Hepatocyte (in vitro differentiated cells): ENCODE results near the gene FNDC7. TPM values are rescaled to one million over a fixed set of nuclear protein-coding genes. Genes with fewer than 3 reads are reported as not detected.

Source experiments
- DNase-seq: peaks from one replicate; pipeline ENCODE4 v3.0.0-alpha.2; 2016; ENCODE audit warnings: low spot score
- H2AFZ ChIP-seq: fragments of 200-600 bp; sonication (generic); 2 replicates; pipeline ENCODE4 v1.6.0; 2016; ENCODE audit warnings: antibody characterized with exemption, mild to moderate bottlenecking
- H3K27ac ChIP-seq: fragments of 200-600 bp; sonication (generic); 2 replicates; pipeline ENCODE4 v1.5.1; 2016; ENCODE audit warnings: mild to moderate bottlenecking
- H3K27me3 ChIP-seq: fragments of 200-600 bp; sonication (generic); 2 replicates; pipeline ENCODE4 v1.6.1; 2016
- H3K36me3 ChIP-seq: fragments of 200-600 bp; sonication (generic); replicated peaks from 2 replicates; pipeline ENCODE4 v1.5.1; 2016; ENCODE audit warnings: low read depth; ENCODE audit not compliant: insufficient read depth
- H3K4me1 ChIP-seq: fragments of 200-600 bp; sonication (generic); 2 replicates; pipeline ENCODE4 v1.5.1; 2016; ENCODE audit warnings: mild to moderate bottlenecking, moderate library complexity; ENCODE audit not compliant: insufficient read depth
- H3K4me2 ChIP-seq: fragments of 200-600 bp; sonication (generic); 2 replicates; pipeline ENCODE4 v1.6.0; 2016
- H3K4me3 ChIP-seq: fragments of 200-600 bp; sonication (generic); 2 replicates; pipeline ENCODE4 v1.5.1; 2016; ENCODE audit warnings: mild to moderate bottlenecking
- H3K79me2 ChIP-seq: fragments of 200-600 bp; sonication (generic); 2 replicates; pipeline ENCODE4 v1.6.0; 2017; ENCODE audit warnings: mild to moderate bottlenecking
- H3K9me2 ChIP-seq: fragments of 200-600 bp; sonication (generic); replicated peaks from 2 replicates; pipeline ENCODE4 v1.6.0; 2017; ENCODE audit warnings: mild to moderate bottlenecking; ENCODE audit not compliant: insufficient read depth
- H3K9me3 ChIP-seq: fragments of 200-600 bp; sonication (generic); 2 replicates; pipeline ENCODE4 v1.5.1; 2016; ENCODE audit warnings: low read depth, mild to moderate bottlenecking
- H4K20me1 ChIP-seq: fragments of 200-600 bp; sonication (generic); 2 replicates; pipeline ENCODE4 v1.6.0; 2016; ENCODE audit warnings: mild to moderate bottlenecking; ENCODE audit not compliant: insufficient read depth, poor library complexity, severe bottlenecking
- CTCF ChIP-seq: fragments of 200-600 bp; sonication (generic); IDR thresholded peaks from 2 replicates; pipeline ENCODE4 v1.5.1; 2016; ENCODE audit warnings: antibody characterized with exemption, mild to moderate bottlenecking; ENCODE audit not compliant: poor library complexity
- EZH2 ChIP-seq: fragments of 200-600 bp; sonication (generic); IDR thresholded peaks from 2 replicates; pipeline ENCODE4 v1.6.1; 2016; ENCODE audit warnings: antibody characterized with exemption, mild to moderate bottlenecking, borderline replicate concordance
- EZH2phosphoT487 ChIP-seq: fragments of 200-600 bp; sonication (generic); IDR thresholded peaks from one replicate; pipeline ENCODE4 v1.6.1; 2018; ENCODE audit warnings: antibody characterized with exemption, mild to moderate bottlenecking, low read depth, moderate library complexity; ENCODE audit not compliant: unreplicated experiment, severe bottlenecking
- WGBS: methylation state at CpG from one replicate; pipeline ENCODE4 v1.1.6; 2016; ENCODE audit warnings: low lambda C conversion rate; ENCODE audit errors: missing lambda C conversion rate; 5-methylcytosine and 5-hydroxymethylcytosine counted together
- polyA plus RNA-seq: library from polyadenylated mRNA; unstranded; fragments of >200 nt; fragmentation: Nextera tagmentation; extraction: Ambion mirVana; gene quantifications from 2 replicates; pipeline ENCODE4 v1.2.1, GENCODE V29; 2016
- total RNA-seq: library from RNA; depleted of rRNA; stranded (reverse); fragments of >200 nt; gene quantifications from 2 replicates; pipeline ENCODE4 v1.2.3, GENCODE V29; 2014

The FNDC7 gene
- total and polyA plus RNA-seq, 2 experiments from 2014 or later: not detected

GRCh38 chr1:108722292-108722691 lies 9.6 kb downstream of the FNDC7 start:
- Histone ChIP-seq H3K4me2 (no peak overlapping the region), H3K36me3 (no peaks in the 10 kb centered on the region), H3K4me1 (peaks cover 4% of the 10 kb centered on the region), H3K79me2 (no peaks in the 10 kb centered on the region), H3K9me2 (no peaks in the 10 kb centered on the region), H2AFZ (no peak overlapping the region), H3K4me3 (no peak overlapping the region), H3K9me3 (no peaks in the 10 kb centered on the region), H4K20me1 (no peaks in the 10 kb centered on the region), H3K27me3 (no peaks in the 10 kb centered on the region), H3K27ac (no peak overlapping the region)
- 72% methylated on average over 6 of the region's 6 CpGs for WGBS
- no peak for DNase-seq
- no peak for TF ChIP-seq EZH2phosphoT487
- TF ChIP-seq EZH2: no peak
- no peak for TF ChIP-seq CTCF

GRCh38 chr1:108725906-108726305 lies 13.2 kb downstream of the FNDC7 start:
- WGBS: 88% methylated on average over 1 of the region's 1 CpG
- DNase-seq: peak; percentile 25
- TF ChIP-seq EZH2phosphoT487 (no peak), CTCF (no peak), EZH2 (no peak)
- H4K20me1 ChIP-seq: no peaks in the 10 kb centered on the region
- no peaks in the 10 kb centered on the region for H3K27me3 ChIP-seq
- H3K4me1 ChIP-seq: peaks cover 4% of the 10 kb centered on the region
- no peaks in the 10 kb centered on the region for H3K9me3 ChIP-seq
- H3K27ac ChIP-seq: peak overlapping the region; percentile 76
- no peaks in the 10 kb centered on the region for H3K79me2 ChIP-seq
- no peaks in the 10 kb centered on the region for H3K36me3 ChIP-seq
- no peak overlapping the region for H3K4me2 ChIP-seq
- no peaks in the 10 kb centered on the region for H3K9me2 ChIP-seq
- H3K4me3 ChIP-seq: no peak overlapping the region
- H2AFZ ChIP-seq: no peak overlapping the region

GRCh38 chr1:108728327-108728923 lies 15.7 kb downstream of the FNDC7 start:
- H3K36me3 ChIP-seq: no peaks in the 10 kb centered on the region
- WGBS: 90% methylated on average over 8 of the region's 8 CpGs
- TF ChIP-seq CTCF: no peak
- no peak for TF ChIP-seq EZH2
- TF ChIP-seq EZH2phosphoT487: no peak
- peaks cover 4% of the 10 kb centered on the region for H3K4me1 ChIP-seq
- no peak overlapping the region for H2AFZ ChIP-seq
- no peaks in the 10 kb centered on the region for H3K79me2 ChIP-seq
- H4K20me1 ChIP-seq: no peaks in the 10 kb centered on the region
- no peak for DNase-seq
- no peaks in the 10 kb centered on the region for H3K9me2 ChIP-seq
- H3K4me3 ChIP-seq: no peak overlapping the region
- no peak overlapping the region for H3K27ac ChIP-seq
- H3K9me3 ChIP-seq: no peaks in the 10 kb centered on the region
- H3K4me2 ChIP-seq: no peak overlapping the region
- H3K27me3 ChIP-seq: no peaks in the 10 kb centered on the region

DNA sequence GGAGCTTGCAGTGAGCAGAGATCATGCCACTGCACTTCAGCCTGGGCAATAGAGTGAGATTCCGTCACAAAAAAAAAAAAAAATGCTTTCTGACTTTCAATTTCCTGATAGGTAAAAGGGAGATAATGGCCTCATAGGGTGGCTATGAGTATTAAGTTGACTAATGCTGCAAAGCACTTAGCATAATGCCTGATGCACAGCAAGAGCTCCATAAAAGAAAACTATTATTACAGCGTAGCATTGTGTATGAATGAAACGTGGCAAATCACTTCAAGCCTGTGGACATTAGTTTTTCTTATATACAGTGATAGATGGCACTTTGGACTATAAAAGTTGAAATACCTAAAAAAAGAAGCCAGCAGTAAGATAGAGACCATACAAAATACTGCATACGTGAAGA lies 16.8 kb downstream of the FNDC7 start:
- no peak overlapping the region for H3K27ac ChIP-seq
- no peaks in the 10 kb centered on the region for H3K9me3 ChIP-seq
- no peaks in the 10 kb centered on the region for H3K9me2 ChIP-seq
- H2AFZ ChIP-seq: no peak overlapping the region
- no peak for TF ChIP-seq CTCF
- TF ChIP-seq EZH2phosphoT487: no peak
- TF ChIP-seq EZH2: no peak
- no peaks in the 10 kb centered on the region for H4K20me1 ChIP-seq
- WGBS: 95% methylated on average over 4 of the region's 4 CpGs
- H3K36me3 ChIP-seq: no peaks in the 10 kb centered on the region
- no peaks in the 10 kb centered on the region for H3K79me2 ChIP-seq
- peaks cover 4% of the 10 kb centered on the region for H3K4me1 ChIP-seq
- H3K4me2 ChIP-seq: no peak overlapping the region
- H3K27me3 ChIP-seq: no peaks in the 10 kb centered on the region
- H3K4me3 ChIP-seq: no peak overlapping the region
- no peak for DNase-seq
